ENCODE data around the gene KCNJ12. TPM values are rescaled to one million over a fixed set of nuclear protein-coding genes. Genes with fewer than 3 reads are reported as not detected.
"Not testable (repeated sequence)": the region's sequence is repeated elsewhere in the genome, so short reads cannot be mapped to it uniquely, and the experiment has no call there.

The KCNJ12 gene
- total RNA-seq, 1 donor from 2014 or later = 2.2 TPM

GRCh38 chr17:21348081-21348925, 27.9 kb upstream of the KCNJ12 start:
- DNase-seq (ENCODE audit: extremely low spot score in 2 of 2); H3K4me1 ChIP-seq; H3K9me3 ChIP-seq; H3K27me3 ChIP-seq; H3K36me3 ChIP-seq; H3K27ac ChIP-seq; intact Hi-C loops (cut with DNase I); H3K4me3 ChIP-seq: not testable (repeated sequence)

- DNase-seq (ENCODE audit: extremely low spot score in 2 of 2); H3K27ac ChIP-seq; H3K4me3 ChIP-seq; H3K27me3 ChIP-seq; intact Hi-C loops (cut with DNase I); H3K9me3 ChIP-seq; H3K36me3 ChIP-seq; H3K4me1 ChIP-seq: not testable (repeated sequence)
These were observed 27.3 kb upstream of the KCNJ12 start for GRCh38 chr17:21348926-21349261.

- H3K4me3 ChIP-seq; H3K4me1 ChIP-seq; H3K27ac ChIP-seq; H3K36me3 ChIP-seq; H3K27me3 ChIP-seq; H3K9me3 ChIP-seq; DNase-seq (ENCODE audit: extremely low spot score in 2 of 2); intact Hi-C loops (cut with DNase I): not testable (repeated sequence)
These were observed 26.7 kb upstream of the KCNJ12 start for GRCh38 chr17:21349358-21350050.

GRCh38 chr17:21350495-21350894, 25.7 kb upstream of the KCNJ12 start:
- H3K9me3 ChIP-seq; H3K4me1 ChIP-seq; H3K27me3 ChIP-seq; DNase-seq (ENCODE audit: extremely low spot score in 2 of 2); intact Hi-C loops (cut with DNase I); H3K27ac ChIP-seq; H3K4me3 ChIP-seq; H3K36me3 ChIP-seq: not testable (repeated sequence)

GRCh38 chr17:21351366-21352065, 24.6 kb upstream of the KCNJ12 start:
- DNase-seq (ENCODE audit: extremely low spot score in 2 of 2) = no peak
- Histone ChIP-seq H3K9me3 (no peaks in the 10 kb centered on the region), H3K4me1 (no peaks in the 10 kb centered on the region), H3K36me3 (no peaks in the 10 kb centered on the region), H3K27ac (no peak overlapping the region), H3K27me3 (no peaks in the 10 kb centered on the region), H3K4me3 (no peak overlapping the region)
- intact Hi-C loops (cut with DNase I) = no loop called here
- TF ChIP-seq POLR2A (IDR thresholded peaks at IDR 0.05) (no peak), POLR2AphosphoS5 (IDR thresholded peaks at IDR 0.05; ENCODE audit: insufficient read depth in 1 of 2, low read depth in 1 of 2) (no peak), CTCF (IDR thresholded peaks at IDR 0.05) (no peak)

- Histone ChIP-seq H3K4me1 (no peaks in the 10 kb centered on the region), H3K36me3 (no peaks in the 10 kb centered on the region), H3K27me3 (no peaks in the 10 kb centered on the region), H3K9me3 (no peaks in the 10 kb centered on the region), H3K4me3 (no peak overlapping the region), H3K27ac (no peak overlapping the region)
- TF ChIP-seq CTCF (IDR thresholded peaks at IDR 0.05) (no peak), POLR2A (IDR thresholded peaks at IDR 0.05) (no peak), POLR2AphosphoS5 (IDR thresholded peaks at IDR 0.05; ENCODE audit: insufficient read depth in 1 of 2, low read depth in 1 of 2) (no peak)
- DNase-seq (ENCODE audit: extremely low spot score in 2 of 2) = no peak
- intact Hi-C loops (cut with DNase I) = no loop called here
These were observed 23.8 kb upstream of the KCNJ12 start for GRCh38 chr17:21352221-21352980.
